DND-41 (cell line): ENCODE measurements around the gene BRSK2.

Experiments used
- ATAC-seq: fragments of 200-7000 bp; cut with Tn5 transposase; 3 replicates; pipeline ENCODE4 v1.9.1; 2021; ENCODE audit warnings: low read depth; ENCODE audit not compliant: insufficient read depth
- DNase-seq: peaks from one replicate; pipeline ENCODE4 v3.0.0-alpha.2; 2020
- H2AFZ ChIP-seq: 2 replicates; pipeline ENCODE4 v1.6.0; 2012; ENCODE audit warnings: low read depth, low read length
- H3K27ac ChIP-seq: 2 replicates; pipeline ENCODE4 v1.5.1; 2012; ENCODE audit warnings: low read length, inconsistent platforms
- H3K27me3 ChIP-seq: fragments of 200-600 bp; sonication (generic); 2 replicates; pipeline ENCODE4 v1.6.0; 2012; ENCODE audit warnings: low read length, mild to moderate bottlenecking, inconsistent platforms; ENCODE audit not compliant: insufficient read depth, poor library complexity
- H3K36me3 ChIP-seq: 2 replicates; pipeline ENCODE4 v1.5.1; 2012; ENCODE audit warnings: low read length, inconsistent platforms; ENCODE audit not compliant: insufficient read depth
- H3K4me1 ChIP-seq: 2 replicates; pipeline ENCODE4 v1.5.1; 2012; ENCODE audit warnings: mild to moderate bottlenecking, low read length; ENCODE audit not compliant: insufficient read depth
- H3K4me2 ChIP-seq: 2 replicates; pipeline ENCODE4 v1.6.0; 2012; ENCODE audit warnings: mild to moderate bottlenecking, moderate library complexity, low read length, inconsistent platforms; ENCODE audit not compliant: insufficient read depth
- H3K4me3 ChIP-seq, 2 experiments: fragments of 200-600 bp in 1 of 2; shearing (Covaris generic) in 1 of 2; 2 replicates each; pipeline ENCODE4 v1.5.1; 2012 to 2016; ENCODE audit warnings: inconsistent platforms in 2 of 2, low read length in 2 of 2, mild to moderate bottlenecking in 2 of 2, low read depth in 1 of 2, moderate library complexity in 1 of 2
- H3K79me2 ChIP-seq: 2 replicates; pipeline ENCODE4 v1.6.0; 2012; ENCODE audit warnings: low read length, inconsistent platforms; ENCODE audit not compliant: insufficient read depth
- H3K9ac ChIP-seq: 2 replicates; pipeline ENCODE4 v1.6.0; 2012; ENCODE audit warnings: low read depth, mild to moderate bottlenecking, inconsistent platforms, low read length, moderate library complexity
- H3K9me3 ChIP-seq: 2 replicates; pipeline ENCODE4 v1.5.1; 2012; ENCODE audit warnings: low read length, moderate library complexity, mild to moderate bottlenecking, inconsistent platforms; ENCODE audit not compliant: insufficient read depth, severe bottlenecking
- H4K20me1 ChIP-seq: 2 replicates; pipeline ENCODE4 v1.6.0; 2012; ENCODE audit warnings: low read length; ENCODE audit not compliant: insufficient read depth
- CTCF ChIP-seq: IDR thresholded peaks from 2 replicates; pipeline ENCODE4 v1.5.1; 2012; ENCODE audit warnings: borderline replicate concordance, low read length, moderate library complexity, mild to moderate bottlenecking; ENCODE audit not compliant: poor library complexity, severe bottlenecking; ENCODE audit errors: extremely low read depth
- EZH2 ChIP-seq: IDR thresholded peaks from 3 replicates; pipeline ENCODE4 v1.6.1; 2012; ENCODE audit warnings: borderline replicate concordance, low read depth, mild to moderate bottlenecking, moderate library complexity, low read length, inconsistent platforms; ENCODE audit not compliant: severe bottlenecking

BRSK2 gene

DNA sequence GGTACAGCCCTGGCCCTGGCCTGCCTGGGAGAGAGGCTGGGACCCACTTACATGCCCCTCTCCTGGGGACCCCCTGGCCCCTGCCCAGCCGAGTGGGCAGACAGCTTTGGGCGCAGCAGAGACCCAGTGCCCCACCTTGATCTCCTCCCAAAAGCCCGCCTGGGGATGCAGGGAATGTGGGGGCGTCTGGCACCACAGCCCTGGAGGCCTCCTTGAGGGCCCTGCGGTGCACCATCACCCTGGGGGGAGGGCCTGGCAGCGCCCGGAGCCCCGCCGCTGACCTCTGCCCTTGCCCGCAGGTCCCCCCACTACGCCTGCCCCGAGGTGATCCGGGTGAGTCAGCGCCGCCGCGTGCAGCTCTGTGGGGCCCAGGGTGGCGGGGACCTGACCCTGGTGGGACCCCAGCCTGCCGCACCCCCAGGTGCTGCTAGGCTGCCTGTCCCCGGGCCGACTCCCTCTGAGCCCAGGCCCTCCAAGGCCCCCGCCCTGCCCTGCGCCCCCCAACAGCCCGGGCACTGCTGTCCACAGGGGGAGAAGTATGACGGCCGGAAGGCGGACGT lies 53.2 kb downstream of the BRSK2 start:
- no peak overlapping the region for H3K9ac ChIP-seq
- DNase-seq (no peak), ATAC-seq (no peak)
- H3K4me2 ChIP-seq, result no peak overlapping the region
- no peaks in the 10 kb centered on the region for H3K4me1 ChIP-seq
- H3K9me3 ChIP-seq, result no peaks in the 10 kb centered on the region
- no peaks in the 10 kb centered on the region for H3K36me3 ChIP-seq
- TF ChIP-seq CTCF (no peak), EZH2 (no peak)
- H3K27ac ChIP-seq, result no peak overlapping the region
- H2AFZ ChIP-seq, result no peak overlapping the region
- no peaks in the 10 kb centered on the region for H3K27me3 ChIP-seq
- no peaks in the 10 kb centered on the region for H3K79me2 ChIP-seq
- peaks cover 9% of the 10 kb centered on the region; the same call in 1 of the 2 replicates for H4K20me1 ChIP-seq
- H3K4me3 ChIP-seq, result no peak overlapping the region

- Histone ChIP-seq H3K4me2 (no peak overlapping the region), H3K36me3 (no peaks in the 10 kb centered on the region), H4K20me1 (peaks cover 6% of the 10 kb centered on the region; the same call in 1 of the 2 replicates), H3K4me1 (no peaks in the 10 kb centered on the region), H3K9me3 (no peaks in the 10 kb centered on the region), H3K27me3 (no peaks in the 10 kb centered on the region), H3K79me2 (no peaks in the 10 kb centered on the region), H3K9ac (no peak overlapping the region), H2AFZ (no peak overlapping the region), H3K4me3 (no peak overlapping the region), H3K27ac (no peak overlapping the region)
- DNase-seq (no peak), ATAC-seq (no peak)
- TF ChIP-seq EZH2, result no peak
- TF ChIP-seq CTCF, result no peak
These were observed 54.0 kb downstream of the BRSK2 start for GRCh38 chr11:1443737-1444136.

- Histone ChIP-seq H3K4me1 (no peaks in the 10 kb centered on the region), H3K27ac (no peak overlapping the region), H2AFZ (no peak overlapping the region), H3K4me3 (no peak overlapping the region), H3K79me2 (no peaks in the 10 kb centered on the region), H3K27me3 (no peaks in the 10 kb centered on the region), H3K4me2 (no peak overlapping the region), H3K36me3 (no peaks in the 10 kb centered on the region), H3K9ac (no peak overlapping the region), H3K9me3 (no peaks in the 10 kb centered on the region), H4K20me1 (peaks cover 3% of the 10 kb centered on the region)
- TF ChIP-seq CTCF (no peak), EZH2 (no peak)
- no peak for DNase-seq
- ATAC-seq, result no peak
These were observed 54.6 kb downstream of the BRSK2 start for GRCh38 chr11:1444321-1444720.
